ENCODE data around the gene FBLN5.

Gene FBLN5

GRCh38 chr14:91891101-91891500 lies 56.4 kb downstream of the FBLN5 start:
- no peak overlapping the region for H3K4me3 ChIP-seq (IDR thresholded peaks at IDR 0.05; ENCODE audit: insufficient read depth, low read depth, low read length)
- H3K4me1 ChIP-seq (ENCODE audit: low read depth, poor library complexity, severe bottlenecking): no peaks in the 10 kb centered on the region
- no peak overlapping the region for H3K4me2 ChIP-seq
- no peaks in the 10 kb centered on the region for H3K36me3 ChIP-seq (ENCODE audit: insufficient read depth)
- no peak for TF ChIP-seq CTCF (conservative IDR thresholded peaks at IDR 0.05; ENCODE audit: low read depth, low read length)
- no peaks in the 10 kb centered on the region for H3K79me2 ChIP-seq (ENCODE audit: insufficient read depth, low read depth)
- no peaks in the 10 kb centered on the region for H3K27me3 ChIP-seq (ENCODE audit: insufficient read depth, low read depth)
- no peak overlapping the region for H3K27ac ChIP-seq
- H3K9ac ChIP-seq: no peak overlapping the region
- H2AFZ ChIP-seq (ENCODE audit: low read depth): no peak overlapping the region
- H4K20me1 ChIP-seq (ENCODE audit: insufficient read depth): no peaks in the 10 kb centered on the region

GRCh38 chr14:91890291-91890749 lies 57.2 kb downstream of the FBLN5 start:
- H3K4me2 ChIP-seq: no peak overlapping the region
- TF ChIP-seq CTCF (conservative IDR thresholded peaks at IDR 0.05; ENCODE audit: low read depth, low read length): no peak
- H3K4me1 ChIP-seq (ENCODE audit: low read depth, poor library complexity, severe bottlenecking): no peaks in the 10 kb centered on the region
- H4K20me1 ChIP-seq (ENCODE audit: insufficient read depth): no peaks in the 10 kb centered on the region
- H3K36me3 ChIP-seq (ENCODE audit: insufficient read depth): no peaks in the 10 kb centered on the region
- H2AFZ ChIP-seq (ENCODE audit: low read depth): no peak overlapping the region
- H3K27me3 ChIP-seq (ENCODE audit: insufficient read depth, low read depth): no peaks in the 10 kb centered on the region
- no peak overlapping the region for H3K27ac ChIP-seq
- H3K4me3 ChIP-seq (IDR thresholded peaks at IDR 0.05; ENCODE audit: insufficient read depth, low read depth, low read length): no peak overlapping the region
- no peaks in the 10 kb centered on the region for H3K79me2 ChIP-seq (ENCODE audit: insufficient read depth, low read depth)
- no peak overlapping the region for H3K9ac ChIP-seq

GRCh38 chr14:91889477-91890211 lies 57.9 kb downstream of the FBLN5 start:
- H3K27me3 ChIP-seq (ENCODE audit: insufficient read depth, low read depth): no peaks in the 10 kb centered on the region
- H3K9ac ChIP-seq: no peak overlapping the region
- no peaks in the 10 kb centered on the region for H4K20me1 ChIP-seq (ENCODE audit: insufficient read depth)
- no peak overlapping the region for H2AFZ ChIP-seq (ENCODE audit: low read depth)
- no peaks in the 10 kb centered on the region for H3K79me2 ChIP-seq (ENCODE audit: insufficient read depth, low read depth)
- TF ChIP-seq CTCF (conservative IDR thresholded peaks at IDR 0.05; ENCODE audit: low read depth, low read length): no peak
- no peaks in the 10 kb centered on the region for H3K4me1 ChIP-seq (ENCODE audit: low read depth, poor library complexity, severe bottlenecking)
- no peaks in the 10 kb centered on the region for H3K36me3 ChIP-seq (ENCODE audit: insufficient read depth)
- H3K4me2 ChIP-seq: no peak overlapping the region
- no peak overlapping the region for H3K27ac ChIP-seq
- no peak overlapping the region for H3K4me3 ChIP-seq (IDR thresholded peaks at IDR 0.05; ENCODE audit: insufficient read depth, low read depth, low read length)

- H3K36me3 ChIP-seq (ENCODE audit: insufficient read depth): no peaks in the 10 kb centered on the region
- H3K79me2 ChIP-seq (ENCODE audit: insufficient read depth, low read depth): no peaks in the 10 kb centered on the region
- no peak overlapping the region for H3K9ac ChIP-seq
- no peak overlapping the region for H2AFZ ChIP-seq (ENCODE audit: low read depth)
- H4K20me1 ChIP-seq (ENCODE audit: insufficient read depth): no peaks in the 10 kb centered on the region
- H3K27ac ChIP-seq: no peak overlapping the region
- H3K4me3 ChIP-seq (IDR thresholded peaks at IDR 0.05; ENCODE audit: insufficient read depth, low read depth, low read length): no peak overlapping the region
- no peak for TF ChIP-seq CTCF (conservative IDR thresholded peaks at IDR 0.05; ENCODE audit: low read depth, low read length)
- H3K4me1 ChIP-seq (ENCODE audit: low read depth, poor library complexity, severe bottlenecking): no peaks in the 10 kb centered on the region
- no peak overlapping the region for H3K4me2 ChIP-seq
- H3K27me3 ChIP-seq (ENCODE audit: insufficient read depth, low read depth): no peaks in the 10 kb centered on the region
Observed at GRCh38 chr14:91888641-91889476, 58.6 kb downstream of the FBLN5 start.

All from KMS-11 (cell line).